LNCaP clone FGC (cell line): Measurements from ENCODE around the gene AJAP1.

Source experiments
- DNase-seq: peaks from one replicate; pipeline ENCODE4 v3.0.0-alpha.2; 2011; ENCODE audit warnings: low read depth
- H3K4me3 ChIP-seq: 2 replicates; pipeline ENCODE4 v1.5.1; 2011; ENCODE audit warnings: mild to moderate bottlenecking, low read depth, low read length, control low read depth
- CTCF ChIP-seq: IDR thresholded peaks from 2 replicates; pipeline ENCODE4 v1.5.1; 2012; ENCODE audit warnings: mild to moderate bottlenecking; ENCODE audit not compliant: control insufficient read depth, insufficient read depth; ENCODE audit errors: extremely low read depth

The AJAP1 gene

GRCh38 chr1:4653796-4654725, at the start of gene AJAP1:
Gene AJAP1 (plus strand): TSS chr1:4654609. CDS start chr1:4655426, 817 bp downstream.
- H3K4me3 ChIP-seq: no peak within 1 kb of the TSS
- TF ChIP-seq CTCF: no peak
- no peak for DNase-seq

DNA sequence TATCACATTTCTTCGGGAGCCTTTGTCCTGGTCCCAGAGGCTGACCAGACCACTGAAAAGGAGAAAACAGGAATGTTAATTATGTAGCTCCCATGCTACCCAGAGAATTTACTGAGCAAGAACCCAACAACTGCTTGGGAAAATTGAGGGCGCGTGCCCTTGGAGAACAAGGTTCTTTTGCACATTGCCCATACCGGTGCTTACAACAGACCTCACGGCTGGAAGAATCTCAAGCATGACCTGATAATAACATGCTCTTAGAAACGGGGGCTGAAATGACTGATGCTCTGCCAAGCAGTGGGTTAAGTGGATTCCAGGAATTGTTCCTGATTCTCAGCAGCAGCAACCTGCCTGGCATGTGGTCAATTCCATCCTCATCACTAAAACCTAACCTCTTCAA, 49.3 kb upstream of the AJAP1 start:
- no peak for TF ChIP-seq CTCF
- no peak for DNase-seq
- no peak overlapping the region for H3K4me3 ChIP-seq

- TF ChIP-seq CTCF: no peak
- no peak overlapping the region for H3K4me3 ChIP-seq
- no peak for DNase-seq
Measured at GRCh38 chr1:4611563-4612341, 42.7 kb upstream of the AJAP1 start.

DNA sequence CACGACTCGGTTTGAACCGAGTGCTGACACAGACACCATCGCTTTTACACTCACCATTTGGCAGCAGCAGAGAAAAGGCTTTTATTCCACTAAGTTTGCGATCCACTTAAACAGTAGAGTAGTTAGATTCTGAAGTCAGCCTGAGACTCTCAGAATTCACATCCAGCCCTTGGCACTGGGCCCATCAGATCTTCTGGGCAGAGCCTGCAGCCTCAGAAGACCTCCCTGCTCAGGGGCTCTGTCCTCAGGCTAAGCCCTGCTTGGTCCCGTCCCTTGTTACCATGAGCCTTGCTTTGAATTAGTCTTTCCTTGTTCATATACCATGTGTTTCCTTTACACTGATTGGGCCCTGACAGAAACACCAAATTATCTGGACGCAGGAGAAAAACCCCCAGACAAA, 41.4 kb upstream of the AJAP1 start:
- H3K4me3 ChIP-seq: no peak overlapping the region
- DNase-seq: no peak
- no peak for TF ChIP-seq CTCF

DNA sequence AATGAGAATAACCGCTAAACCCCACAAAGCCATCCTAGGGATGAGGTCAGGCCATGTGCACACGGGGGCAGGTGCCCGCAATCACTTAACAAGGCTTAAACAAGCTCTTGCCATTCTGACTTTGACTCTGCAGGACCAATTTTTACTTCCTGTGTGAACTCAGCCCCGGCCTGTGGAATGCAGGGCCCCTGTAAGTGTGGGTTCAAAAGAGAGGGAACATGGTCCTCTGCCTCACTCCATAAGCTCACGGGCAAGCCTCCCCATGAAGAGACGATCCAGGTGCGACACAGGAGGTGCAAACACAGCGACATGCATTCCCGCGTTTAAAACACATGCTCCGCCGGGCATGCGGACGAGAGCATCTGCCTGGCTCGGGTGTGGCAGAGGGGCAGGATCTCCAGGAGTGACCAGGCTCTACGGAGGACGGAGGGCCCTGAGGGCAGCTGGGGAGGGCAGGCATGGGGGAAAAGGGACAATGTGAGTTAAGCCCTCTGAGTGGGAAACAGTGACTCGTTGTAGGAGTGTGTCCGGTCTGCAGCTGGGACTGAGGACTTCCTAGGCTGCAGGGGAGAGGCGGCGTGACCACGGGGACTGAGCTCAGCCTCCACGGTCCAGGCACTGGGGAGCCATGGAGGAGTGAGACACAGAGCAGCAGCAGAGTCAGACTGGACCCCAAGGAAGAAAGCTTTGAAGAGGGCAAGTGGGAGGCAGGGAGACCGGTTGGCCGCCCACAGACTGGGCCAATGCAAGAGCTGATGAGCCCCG, 40.6 kb upstream of the AJAP1 start:
- DNase-seq: no peak
- no peak for TF ChIP-seq CTCF
- H3K4me3 ChIP-seq: no peak overlapping the region

DNA sequence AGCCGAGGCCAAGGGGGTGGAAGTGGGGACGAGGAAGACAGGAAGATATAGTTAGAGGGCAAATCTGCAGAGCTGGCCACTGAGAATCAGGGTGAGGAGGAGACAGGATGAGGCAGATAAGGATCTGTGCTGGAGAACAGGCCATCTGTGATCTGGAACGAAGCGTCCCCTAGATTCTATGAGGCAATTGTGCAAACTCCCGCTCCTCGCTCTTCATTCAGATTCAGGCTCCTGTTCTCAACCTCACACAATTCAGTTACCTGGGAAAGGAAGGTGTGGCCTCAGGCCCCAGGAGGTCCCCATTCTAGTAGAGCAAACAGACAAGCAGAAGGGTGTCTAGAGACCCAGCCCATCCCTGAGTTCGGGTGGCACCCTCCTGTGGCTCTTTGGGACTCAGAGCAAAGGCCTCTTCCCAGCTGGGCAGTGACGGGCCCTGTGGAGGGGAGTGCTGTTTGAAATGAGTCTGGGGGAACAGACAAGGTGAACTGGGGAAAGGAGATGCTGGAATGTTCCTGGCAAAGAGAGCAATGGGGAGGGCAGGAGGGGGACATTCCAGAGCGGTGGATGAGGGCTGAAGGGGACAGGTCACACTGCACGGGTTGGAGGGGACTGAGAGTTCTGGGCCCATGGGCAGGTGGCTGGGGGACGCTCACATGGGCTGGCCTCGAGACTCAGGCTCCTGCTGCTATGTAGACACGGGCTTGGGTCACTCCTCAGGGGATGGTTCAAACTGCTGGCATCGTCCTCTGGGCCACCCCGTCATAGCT, 39.9 kb upstream of the AJAP1 start:
- no peak overlapping the region for H3K4me3 ChIP-seq
- no peak for DNase-seq
- no peak for TF ChIP-seq CTCF
